ENCODE data around the gene GCN1. TPM values are rescaled to one million over a fixed set of nuclear protein-coding genes. Genes with fewer than 3 reads are reported as not detected.

The GCN1 gene
- total RNA-seq, 2 experiments from 2014 or later = 217 to 343 TPM

DNA sequence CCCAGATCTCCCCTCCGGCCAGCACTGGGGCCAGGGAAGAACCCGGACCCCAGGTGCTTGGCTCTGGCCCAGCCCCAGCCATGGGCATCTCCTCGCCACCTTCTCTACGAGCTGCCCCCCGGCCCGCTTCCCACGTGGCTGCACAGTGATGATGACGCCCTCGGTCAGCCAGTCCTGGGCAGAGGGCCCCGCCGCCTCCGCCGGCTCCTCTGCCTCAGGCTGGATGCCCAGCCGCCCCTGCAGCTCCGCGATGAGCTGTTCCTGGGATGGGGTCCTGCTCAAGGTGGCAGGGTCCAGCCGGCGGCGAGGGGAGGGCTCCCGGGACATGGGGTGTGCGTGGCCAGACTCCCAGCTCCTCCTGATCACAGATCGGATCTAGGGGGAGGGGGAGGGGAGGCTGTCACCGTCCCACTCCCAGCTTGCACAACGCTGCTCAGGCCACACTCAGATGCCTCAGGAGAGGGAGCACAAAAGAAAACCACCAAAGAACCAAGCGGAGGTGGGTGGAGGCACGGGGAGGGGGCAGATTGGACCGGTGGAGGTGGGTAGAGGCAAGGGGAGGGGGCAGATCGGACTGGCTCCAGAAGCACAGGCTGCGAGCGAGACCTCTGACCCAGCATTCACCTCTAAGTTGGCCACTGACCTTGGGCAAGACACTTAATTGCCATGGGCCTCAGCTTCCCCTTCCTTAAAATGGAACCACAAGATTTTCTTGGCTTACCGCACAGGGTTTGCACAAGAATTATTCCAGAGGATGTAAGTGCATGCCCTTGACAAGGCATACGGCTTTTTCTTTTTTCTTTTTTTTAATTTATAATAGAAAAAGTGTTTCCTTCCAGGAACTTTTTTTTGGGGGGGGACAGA is 22.5 kb upstream of the GCN1 start:
- CTCF ChIA-PET (ENCODE audit: unreplicated experiment) = interaction anchor here (0.5 kb wide), 2 partner anchors 8 to 25 kb away, joined by 3 read pairs; no protein-coding TSS in a partner anchor
- no peak for TF ChIP-seq EZH2phosphoT487 (IDR thresholded peaks at IDR 0.05; ENCODE audit: borderline replicate concordance, low read depth, low read length)
- no peak for TF ChIP-seq CTCF (conservative IDR thresholded peaks at IDR 0.05; ENCODE audit: low read length)
- Histone ChIP-seq H3K9me3 (ENCODE audit: low read length) (no peaks in the 10 kb centered on the region), H3K79me2 (ENCODE audit: insufficient read depth, low read depth, low read length) (no peaks in the 10 kb centered on the region), H3K27ac (ENCODE audit: low read depth, low read length, poor library complexity, severe bottlenecking) (no peak overlapping the region), H3K9me2 (ENCODE audit: insufficient read depth, low read length) (no peaks in the 10 kb centered on the region), H3K4me3 (ENCODE audit: low read depth, low read length, poor library complexity, severe bottlenecking) (no peak overlapping the region), H2AFZ (ENCODE audit: low read length) (no peak overlapping the region), H3K36me3 (ENCODE audit: insufficient read depth, low read length) (no peaks in the 10 kb centered on the region), H4K20me1 (ENCODE audit: insufficient read depth, low read length) (no peaks in the 10 kb centered on the region), H3K4me2 (ENCODE audit: low read length) (no peak overlapping the region), H3K4me1 (ENCODE audit: insufficient read depth, low read length, poor library complexity, severe bottlenecking) (no peaks in the 10 kb centered on the region)
- intact Hi-C loops (cut with micrococcal nuclease; ENCODE audit: unreplicated experiment) = no loop called here
- POLR2A ChIA-PET = interaction anchor here (0.5 to 1.3 kb wide), 3 partner anchors 8 to 15 kb away, joined by 3 to 4 read pairs (median 4); no protein-coding TSS in a partner anchor
- DNase-seq (ENCODE audit: low spot score) = no peak
- no TSS peak for BruUV-seq (replicated peaks)

DNA sequence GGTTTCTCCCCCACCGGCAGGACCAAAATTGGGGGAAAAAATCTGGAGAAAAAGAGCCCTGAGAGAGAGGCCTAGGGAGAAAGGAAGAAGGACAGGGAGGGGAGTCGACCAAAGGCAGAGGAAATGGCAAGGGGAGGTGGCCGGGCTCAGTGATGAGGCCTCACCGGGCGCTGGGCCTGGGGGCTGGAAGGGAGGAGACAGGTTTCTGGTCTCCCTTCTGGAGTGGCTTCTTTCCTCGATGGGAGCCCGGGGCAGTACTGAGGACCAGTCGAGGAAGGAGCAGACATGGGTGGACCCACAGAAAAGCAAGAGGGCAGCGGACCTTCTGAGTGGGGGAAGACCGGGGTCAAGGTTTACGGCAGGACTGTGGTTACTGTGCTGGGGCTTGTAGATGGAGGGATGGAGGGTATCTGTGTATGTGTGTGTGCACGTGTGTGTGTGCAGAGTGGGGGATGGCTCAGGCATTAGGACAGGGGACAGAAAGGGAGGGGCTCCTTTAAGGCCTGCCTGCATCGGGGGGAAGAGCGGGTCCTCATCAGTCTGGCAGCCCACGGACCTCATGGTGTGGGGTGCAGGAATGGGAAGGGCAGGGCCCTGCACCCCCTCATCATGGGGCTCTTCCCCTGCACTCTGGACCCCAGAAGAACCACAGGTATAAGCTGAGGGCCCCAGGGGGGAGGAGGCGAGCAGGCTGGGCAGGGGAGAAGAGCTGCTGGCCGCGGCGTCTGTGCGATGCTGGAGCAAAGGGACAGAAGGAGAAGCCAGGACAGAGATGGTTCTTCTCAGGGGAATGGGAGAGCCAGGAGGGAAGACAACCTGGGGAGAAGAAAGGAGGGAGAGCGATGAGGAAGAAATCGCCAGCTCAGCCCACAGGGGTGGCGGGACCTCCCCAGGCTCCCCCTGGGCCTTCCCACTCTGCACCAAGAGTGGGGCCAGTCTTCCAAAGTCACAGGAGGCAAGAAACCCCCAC is 21.5 kb upstream of the GCN1 start:
- H3K4me2 ChIP-seq (ENCODE audit: low read length) = no peak overlapping the region
- H4K20me1 ChIP-seq (ENCODE audit: insufficient read depth, low read length) = no peaks in the 10 kb centered on the region
- BruUV-seq (replicated peaks) = no TSS peak
- TF ChIP-seq CTCF (conservative IDR thresholded peaks at IDR 0.05; ENCODE audit: low read length) (no peak), EZH2phosphoT487 (IDR thresholded peaks at IDR 0.05; ENCODE audit: borderline replicate concordance, low read depth, low read length) (no peak)
- CTCF ChIA-PET (ENCODE audit: unreplicated experiment) = interaction anchor here (0.5 kb wide), 1 partner anchor 8 kb away, joined by 3 read pairs; no protein-coding TSS in a partner anchor
- H3K4me1 ChIP-seq (ENCODE audit: insufficient read depth, low read length, poor library complexity, severe bottlenecking) = no peaks in the 10 kb centered on the region
- POLR2A ChIA-PET = interaction anchor here (0.5 to 1.0 kb wide), 2 partner anchors 7 to 15 kb away, joined by 3 to 4 read pairs; no protein-coding TSS in a partner anchor
- no peak overlapping the region for H2AFZ ChIP-seq (ENCODE audit: low read length)
- intact Hi-C loops (cut with micrococcal nuclease; ENCODE audit: unreplicated experiment) = no loop called here
- H3K27ac ChIP-seq (ENCODE audit: low read depth, low read length, poor library complexity, severe bottlenecking) = no peak overlapping the region
- no peaks in the 10 kb centered on the region for H3K36me3 ChIP-seq (ENCODE audit: insufficient read depth, low read length)
- no peaks in the 10 kb centered on the region for H3K79me2 ChIP-seq (ENCODE audit: insufficient read depth, low read depth, low read length)
- H3K9me2 ChIP-seq (ENCODE audit: insufficient read depth, low read length) = no peaks in the 10 kb centered on the region
- no peak for DNase-seq (ENCODE audit: low spot score)
- H3K4me3 ChIP-seq (ENCODE audit: low read depth, low read length, poor library complexity, severe bottlenecking) = no peak overlapping the region
- H3K9me3 ChIP-seq (ENCODE audit: low read length) = no peaks in the 10 kb centered on the region

Data from OCI-LY7 (cell line).